Nephron progenitor cell (in vitro differentiated cells): ENCODE results near the gene CAMKK2.
A peak's percentile ranks its signal among the peaks of the same experiment; 100 is the strongest.
"Not testable (repeated sequence)": the region's sequence is repeated elsewhere in the genome, so short reads cannot be mapped to it uniquely, and the experiment has no call there.

ENCODE experiments used
- DNase-seq: peaks from one replicate; pipeline ENCODE4 v3.0.0; 2021
- H3K27ac Mint-ChIP-seq: 2 replicates; pipeline ENCODE4 v1.8.0; 2021; ENCODE audit warnings: mild to moderate bottlenecking, moderate library complexity, mixed read lengths
- H3K27me3 Mint-ChIP-seq: 2 replicates; pipeline ENCODE4 v1.8.0; 2021; ENCODE audit warnings: mild to moderate bottlenecking, low read depth, mixed read lengths; ENCODE audit not compliant: poor library complexity
- H3K36me3 Mint-ChIP-seq: 2 replicates; pipeline ENCODE4 v1.8.0; 2021; ENCODE audit warnings: low read depth, mixed read lengths
- H3K4me1 Mint-ChIP-seq: 2 replicates; pipeline ENCODE4 v1.8.0; 2021; ENCODE audit warnings: mixed read lengths
- H3K4me3 Mint-ChIP-seq: 2 replicates; pipeline ENCODE4 v1.8.0; 2021; ENCODE audit warnings: mild to moderate bottlenecking, moderate library complexity, mixed read lengths
- H3K9me3 Mint-ChIP-seq: 2 replicates; pipeline ENCODE4 v1.8.0; 2021; ENCODE audit warnings: mild to moderate bottlenecking, moderate library complexity, mixed read lengths
- CTCF ChIP-seq: fragments of 200-600 bp; sonication (generic); IDR thresholded peaks from 2 replicates; pipeline ENCODE4 v1.5.0; 2021; ENCODE audit warnings: antibody characterized with exemption

The CAMKK2 gene

GRCh38 chr12:121264951-121265515 is 31.5 kb downstream of the CAMKK2 start:
- H3K9me3 Mint-ChIP-seq = no peaks in the 10 kb centered on the region
- no peaks in the 10 kb centered on the region for H3K27me3 Mint-ChIP-seq
- peaks cover 25% of the 10 kb centered on the region for H3K4me1 Mint-ChIP-seq
- TF ChIP-seq CTCF = no peak
- H3K27ac Mint-ChIP-seq = peak overlapping the region; percentile 98
- peaks cover 58% of the 10 kb centered on the region for H3K36me3 Mint-ChIP-seq
- DNase-seq = no peak
- no peak overlapping the region for H3K4me3 Mint-ChIP-seq

- Mint-ChIP-seq H3K36me3 (peaks cover 60% of the 10 kb centered on the region), H3K4me1 (peaks cover 26% of the 10 kb centered on the region), H3K9me3 (no peaks in the 10 kb centered on the region), H3K27ac (no peak overlapping the region), H3K4me3 (no peak overlapping the region), H3K27me3 (no peaks in the 10 kb centered on the region)
- no peak for TF ChIP-seq CTCF
- no peak for DNase-seq
Measured at GRCh38 chr12:121264135-121264534, 32.4 kb downstream of the CAMKK2 start.

- Mint-ChIP-seq H3K4me3 (no peak overlapping the region), H3K27ac (no peak overlapping the region), H3K27me3 (no peaks in the 10 kb centered on the region), H3K4me1 (peaks cover 26% of the 10 kb centered on the region), H3K9me3 (no peaks in the 10 kb centered on the region), H3K36me3 (peaks cover 60% of the 10 kb centered on the region)
- DNase-seq = no peak
- no peak for TF ChIP-seq CTCF
Measured at GRCh38 chr12:121263206-121263935, 33.1 kb downstream of the CAMKK2 start.

GRCh38 chr12:121261398-121261797 is 35.1 kb downstream of the CAMKK2 start:
- Mint-ChIP-seq H3K36me3 (peaks cover 63% of the 10 kb centered on the region), H3K27ac (no peak overlapping the region), H3K9me3 (no peaks in the 10 kb centered on the region)

GRCh38 chr12:121260091-121260490 is 36.4 kb downstream of the CAMKK2 start:
- Mint-ChIP-seq H3K27me3 (no peaks in the 10 kb centered on the region), H3K4me1 (peaks cover 41% of the 10 kb centered on the region), H3K27ac (no peak overlapping the region), H3K4me3 (no peak overlapping the region), H3K36me3 (peaks cover 66% of the 10 kb centered on the region), H3K9me3 (no peaks in the 10 kb centered on the region)
- DNase-seq = no peak
- no peak for TF ChIP-seq CTCF

More at GRCh38 chr12:121261398-121261797, 35.1 kb downstream of the CAMKK2 start:
- DNase-seq = no peak
- H3K4me3 Mint-ChIP-seq = no peak overlapping the region
- peaks cover 37% of the 10 kb centered on the region for H3K4me1 Mint-ChIP-seq
- H3K27me3 Mint-ChIP-seq = no peaks in the 10 kb centered on the region
- TF ChIP-seq CTCF = no peak

GRCh38 chr12:121259074-121259473 is 37.4 kb downstream of the CAMKK2 start:
- H3K36me3 Mint-ChIP-seq = peaks cover 73% of the 10 kb centered on the region
- no peak overlapping the region for H3K4me3 Mint-ChIP-seq
- H3K27me3 Mint-ChIP-seq = no peaks in the 10 kb centered on the region
- DNase-seq = no peak
- H3K4me1 Mint-ChIP-seq = peaks cover 38% of the 10 kb centered on the region
- H3K9me3 Mint-ChIP-seq = no peaks in the 10 kb centered on the region
- H3K27ac Mint-ChIP-seq = no peak overlapping the region
- no peak for TF ChIP-seq CTCF

- H3K4me1 Mint-ChIP-seq = peaks cover 33% of the 10 kb centered on the region
- not testable (repeated sequence) for H3K27me3 Mint-ChIP-seq, H3K4me3 Mint-ChIP-seq, H3K9me3 Mint-ChIP-seq
- peak; percentile 26 for DNase-seq
- peak overlapping the region; percentile 79 for H3K27ac Mint-ChIP-seq
- peaks cover 80% of the 10 kb centered on the region for H3K36me3 Mint-ChIP-seq
Measured at GRCh38 chr12:121257704-121258449, 38.6 kb downstream of the CAMKK2 start.
